ENCODE data around the gene SPEM3. TPM values are rescaled to one million over a fixed set of nuclear protein-coding genes. Genes with fewer than 3 reads are reported as not detected.
A peak's percentile ranks its signal among the peaks of the same experiment; 100 is the strongest.

SPEM3 gene
- total RNA-seq, 1 donor from 2014 or later: not detected

- ChIA-PET CTCF (interaction anchor here (1.6 to 2.0 kb wide), 2 partner anchors 40 to 152 kb away, joined by 3 to 6 read pairs; no protein-coding TSS in a partner anchor), POLR2A (interaction anchor here (1.5 to 5.6 kb wide), 6 partner anchors 9 to 107 kb away, joined by 3 to 45 read pairs (median 6); partner anchors contain the start of genes MPDU1, POLR2A and TMEM102)
- Mint-ChIP-seq H3K4me3 (peak overlapping the region; percentile 21), H3K4me1 (peaks cover 61% of the 10 kb centered on the region), H3K27ac (peak overlapping the region; percentile 37), H3K27me3 (no peaks in the 10 kb centered on the region), H3K9me3 (no peaks in the 10 kb centered on the region), H3K36me3 (ENCODE audit: low read depth) (peaks cover 4% of the 10 kb centered on the region)
- DNase-seq (no peak), ATAC-seq (ENCODE audit: low read depth) (no peak)
- no peak for TF ChIP-seq CTCF (IDR thresholded peaks at IDR 0.05)
- intact Hi-C loops (cut with micrococcal nuclease): no loop called here
These were observed 47.8 kb downstream of the SPEM3 start for GRCh38 chr17:7476494-7476893.

- Mint-ChIP-seq H3K4me1 (peaks cover 61% of the 10 kb centered on the region), H3K27ac (peak overlapping the region; percentile 79), H3K4me3 (peak overlapping the region; percentile 24), H3K9me3 (no peaks in the 10 kb centered on the region), H3K27me3 (no peaks in the 10 kb centered on the region), H3K36me3 (ENCODE audit: low read depth) (peaks cover 4% of the 10 kb centered on the region)
- no peak for ATAC-seq (ENCODE audit: low read depth)
- DNase-seq: no peak
- no peak for TF ChIP-seq CTCF (IDR thresholded peaks at IDR 0.05)
- POLR2A ChIA-PET: interaction anchor here (1.5 to 5.6 kb wide), 5 partner anchors 8 to 107 kb away, joined by 3 to 45 read pairs (median 6); partner anchors contain the start of genes MPDU1, POLR2A and TMEM102
- intact Hi-C loops (cut with micrococcal nuclease): no loop called here
- CTCF ChIA-PET: interaction anchor here (2.0 kb wide), 1 partner anchor 40 kb away, joined by 6 read pairs; no protein-coding TSS in a partner anchor
These were observed 48.3 kb downstream of the SPEM3 start for GRCh38 chr17:7476951-7477350.

GRCh38 chr17:7477392-7478275, 49.0 kb downstream of the SPEM3 start:
- POLR2A ChIA-PET: interaction anchor here (0.6 to 5.6 kb wide), 7 partner anchors 10 to 209 kb away, joined by 3 to 45 read pairs (median 5); partner anchors contain the start of genes MPDU1, TMEM102, TP53 and WRAP53

GRCh38 chr17:7478276-7479212, 49.9 kb downstream of the SPEM3 start:
- CTCF ChIA-PET: interaction anchor here (0.8 to 1.7 kb wide), 2 partner anchors 42 to 43 kb away, joined by 3 to 7 read pairs; partner anchors contain the start of gene TMEM102
- Mint-ChIP-seq H3K27ac (peak overlapping the region; percentile 79), H3K9me3 (no peaks in the 10 kb centered on the region), H3K4me3 (peak overlapping the region; percentile 88), H3K36me3 (ENCODE audit: low read depth) (peaks cover 9% of the 10 kb centered on the region), H3K4me1 (peaks cover 68% of the 10 kb centered on the region), H3K27me3 (no peaks in the 10 kb centered on the region)
- intact Hi-C loops (cut with micrococcal nuclease): loop anchor here (1.0 kb wide), 2 partner anchors 23 to 43 kb away; partner anchors contain the start of gene TMEM102
- POLR2A ChIA-PET: interaction anchor here (0.6 to 5.6 kb wide), 14 partner anchors 10 to 236 kb away, joined by 3 to 45 read pairs (median 6); partner anchors contain the start of genes MPDU1, NEURL4, TMEM102 and TP53
- peak; percentile 8 for ATAC-seq (ENCODE audit: low read depth)
- DNase-seq: peak; percentile 34
- TF ChIP-seq CTCF (IDR thresholded peaks at IDR 0.05): no peak

More at GRCh38 chr17:7477392-7478275, 49.0 kb downstream of the SPEM3 start:
- Mint-ChIP-seq H3K36me3 (ENCODE audit: low read depth) (peaks cover 4% of the 10 kb centered on the region), H3K4me3 (peak overlapping the region; percentile 88), H3K27me3 (no peaks in the 10 kb centered on the region), H3K9me3 (no peaks in the 10 kb centered on the region), H3K27ac (peak overlapping the region; percentile 79), H3K4me1 (peaks cover 62% of the 10 kb centered on the region)
- TF ChIP-seq CTCF (IDR thresholded peaks at IDR 0.05): no peak
- CTCF ChIA-PET: no interaction called here
- intact Hi-C loops (cut with micrococcal nuclease): no loop called here
- no peak for ATAC-seq (ENCODE audit: low read depth)
- DNase-seq: no peak

Data from activated B cell treated with CpG ODN at 0.5 μM for 24 hours (primary cell).